WI38 (cell line): ENCODE data around the gene THSD4.

Source experiments
- H3K4me3 ChIP-seq: 2 replicates; pipeline ENCODE4 v1.5.1; 2011; ENCODE audit warnings: low read depth, mild to moderate bottlenecking, control low read depth, low read length
- CTCF ChIP-seq: IDR thresholded peaks from 2 replicates; pipeline ENCODE4 v1.5.1; 2012; ENCODE audit warnings: low read depth, mild to moderate bottlenecking, control low read depth, low read length

The THSD4 gene

GRCh38 chr15:71706461-71707229 is 591.4 kb downstream of the THSD4 start:
- no peak for TF ChIP-seq CTCF
- no peak overlapping the region for H3K4me3 ChIP-seq

- H3K4me3 ChIP-seq, result no peak overlapping the region
- TF ChIP-seq CTCF, result no peak
Observed at GRCh38 chr15:71707230-71708050, 592.2 kb downstream of the THSD4 start.

GRCh38 chr15:71708051-71708429 is 592.8 kb downstream of the THSD4 start:
- TF ChIP-seq CTCF, result no peak
- H3K4me3 ChIP-seq, result no peak overlapping the region

GRCh38 chr15:71708741-71709140 is 593.5 kb downstream of the THSD4 start:
- no peak for TF ChIP-seq CTCF
- H3K4me3 ChIP-seq, result no peak overlapping the region

GRCh38 chr15:71709808-71710418 is 594.6 kb downstream of the THSD4 start:
- no peak for TF ChIP-seq CTCF
- no peak overlapping the region for H3K4me3 ChIP-seq

- TF ChIP-seq CTCF, result no peak
- H3K4me3 ChIP-seq, result no peak overlapping the region
Observed at GRCh38 chr15:71712182-71712581, 596.9 kb downstream of the THSD4 start.
